ENCODE results near the gene CADPS.

DNA sequence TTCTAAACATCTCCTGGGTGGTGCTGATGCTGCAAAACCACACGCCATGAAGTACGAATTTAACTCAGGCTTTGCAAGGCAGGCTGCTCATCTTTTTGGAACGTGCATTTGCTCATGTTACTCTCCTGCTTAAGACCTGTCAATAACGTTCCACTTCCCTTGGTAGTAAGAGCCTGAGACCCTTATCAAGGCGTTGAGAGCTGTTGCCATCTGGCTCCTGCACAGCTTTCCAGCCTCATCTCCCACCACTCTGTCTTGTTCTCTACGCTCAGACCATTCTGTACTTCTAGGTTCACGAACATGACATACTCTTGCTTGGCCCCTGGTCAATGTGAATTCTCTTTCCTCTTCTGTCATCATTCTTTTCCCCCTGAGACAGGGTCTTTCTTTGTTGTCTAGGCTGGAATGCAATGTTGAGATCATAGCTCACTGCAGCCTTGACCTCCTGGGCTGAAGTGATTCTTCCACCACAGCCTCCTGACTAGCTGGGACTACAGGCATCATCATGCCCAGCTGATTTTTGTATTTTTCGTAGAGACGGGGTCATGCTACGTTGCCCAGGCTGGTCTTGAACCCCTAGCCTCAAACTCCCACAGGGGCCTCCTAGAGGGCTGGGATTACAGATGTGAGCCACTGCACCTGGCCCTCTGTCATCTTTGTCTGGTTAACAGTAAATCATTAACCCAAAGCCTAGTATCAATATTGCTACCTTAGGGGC, 202.8 kb downstream of the CADPS start:
- no peak for TF ChIP-seq POLR2A (IDR thresholded peaks at IDR 0.05)
- TF ChIP-seq, protein P1, sequence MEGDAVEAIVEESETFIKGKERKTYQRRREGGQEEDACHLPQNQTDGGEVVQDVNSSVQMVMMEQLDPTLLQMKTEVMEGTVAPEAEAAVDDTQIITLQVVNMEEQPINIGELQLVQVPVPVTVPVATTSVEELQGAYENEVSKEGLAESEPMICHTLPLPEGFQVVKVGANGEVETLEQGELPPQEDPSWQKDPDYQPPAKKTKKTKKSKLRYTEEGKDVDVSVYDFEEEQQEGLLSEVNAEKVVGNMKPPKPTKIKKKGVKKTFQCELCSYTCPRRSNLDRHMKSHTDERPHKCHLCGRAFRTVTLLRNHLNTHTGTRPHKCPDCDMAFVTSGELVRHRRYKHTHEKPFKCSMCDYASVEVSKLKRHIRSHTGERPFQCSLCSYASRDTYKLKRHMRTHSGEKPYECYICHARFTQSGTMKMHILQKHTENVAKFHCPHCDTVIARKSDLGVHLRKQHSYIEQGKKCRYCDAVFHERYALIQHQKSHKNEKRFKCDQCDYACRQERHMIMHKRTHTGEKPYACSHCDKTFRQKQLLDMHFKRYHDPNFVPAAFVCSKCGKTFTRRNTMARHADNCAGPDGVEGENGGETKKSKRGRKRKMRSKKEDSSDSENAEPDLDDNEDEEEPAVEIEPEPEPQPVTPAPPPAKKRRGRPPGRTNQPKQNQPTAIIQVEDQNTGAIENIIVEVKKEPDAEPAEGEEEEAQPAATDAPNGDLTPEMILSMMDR (IDR thresholded peaks at IDR 0.05): no peak
